Measurements from ENCODE around the gene GGCT.
"Not testable (repeated sequence)": the region's sequence is repeated elsewhere in the genome, so short reads cannot be mapped to it uniquely, and the experiment has no call there.

The GGCT gene

DNA sequence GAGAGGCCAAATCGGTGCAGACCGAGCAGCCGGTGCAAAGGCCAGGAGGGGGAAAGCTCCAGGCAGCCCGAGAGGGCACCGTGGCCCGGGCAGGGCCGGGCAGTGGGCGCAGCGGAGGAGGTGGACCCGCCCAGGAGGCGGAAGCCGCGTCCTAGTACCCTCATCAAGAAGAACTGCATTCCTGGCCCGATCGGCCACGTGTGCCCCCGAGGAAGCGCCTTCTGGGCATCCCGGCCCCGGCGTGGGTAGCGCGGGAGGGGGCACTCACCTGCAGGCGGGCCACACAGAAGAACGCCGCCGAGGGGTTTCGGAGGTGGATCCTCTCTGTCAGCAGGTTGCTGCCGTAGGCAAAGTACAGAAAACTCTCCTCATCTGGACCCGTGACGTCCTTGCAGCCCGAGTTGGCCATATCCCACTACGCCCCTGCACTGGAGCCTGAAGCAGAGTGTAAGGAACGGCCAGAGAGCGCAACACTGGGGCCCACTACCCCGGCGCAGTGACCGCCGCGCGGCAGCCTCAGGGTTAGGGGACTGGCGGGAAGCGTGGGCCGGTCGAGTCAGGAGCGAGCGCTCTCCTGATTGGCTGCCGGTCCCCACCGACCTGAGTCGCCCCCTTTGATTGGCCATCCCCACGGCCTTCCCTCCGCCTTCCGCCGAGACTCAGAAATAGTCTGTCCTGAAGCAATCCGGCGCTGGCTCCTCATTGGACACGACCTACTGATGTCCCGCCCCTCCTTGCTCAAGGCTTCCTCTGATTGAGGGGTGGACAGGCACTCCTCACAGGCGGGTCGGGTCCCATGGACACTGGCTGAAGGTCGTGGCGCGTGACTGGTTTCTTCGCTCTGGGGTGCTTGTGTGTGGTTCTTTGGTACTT is at the start of gene GGCT:
Gene GGCT (minus strand): TSS at position 529 of the 873 bp plus-strand sequence. CDS start 120 bp downstream, at position 409.
- DNase-seq, result peak; percentile 95

DNA sequence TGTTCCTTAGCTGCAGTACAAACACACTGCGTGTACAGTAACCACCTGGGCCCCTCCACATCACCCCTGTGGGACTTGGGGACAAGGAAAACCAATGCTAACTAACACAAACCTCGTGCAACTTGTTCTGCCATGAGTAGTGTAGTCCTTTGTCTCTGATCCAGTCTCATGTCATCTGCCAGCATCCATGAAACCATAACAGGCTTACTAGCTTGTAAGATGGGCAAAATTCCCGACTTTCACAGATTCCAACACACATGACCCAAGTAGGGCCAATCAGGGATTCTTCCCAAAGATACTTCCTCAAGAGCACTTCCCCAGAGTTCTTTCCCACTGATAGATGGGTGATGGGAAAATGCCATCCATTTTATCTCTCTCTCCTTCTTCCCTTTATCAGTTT is 48.9 kb upstream of the GGCT start:
- no peak for DNase-seq

GRCh38 chr7:30553141-30553540 is 48.5 kb upstream of the GGCT start:
- DNase-seq, result no peak

DNA sequence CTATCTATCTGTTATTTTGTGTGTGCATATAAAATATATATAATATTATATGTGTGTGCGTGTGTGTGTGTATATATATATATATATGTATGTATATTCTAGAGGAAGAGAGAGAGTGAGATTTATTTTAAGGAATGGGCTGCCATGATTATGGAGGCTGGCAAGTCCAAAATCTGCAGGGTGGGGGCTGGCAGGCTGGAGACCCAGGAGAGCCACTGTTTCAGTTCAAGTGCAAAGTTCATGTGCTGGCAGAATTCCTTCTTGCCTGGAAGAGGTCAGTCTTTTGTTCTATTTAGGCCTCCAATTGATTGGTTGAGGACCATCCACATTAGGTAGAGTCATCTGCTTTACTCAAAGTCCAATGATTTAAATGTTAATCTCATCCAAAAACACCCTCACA is 47.7 kb upstream of the GGCT start:
- no peak for DNase-seq

GRCh38 chr7:30549931-30550493 is 45.4 kb upstream of the GGCT start:
- DNase-seq, result no peak

GRCh38 chr7:30548845-30549244 is 44.2 kb upstream of the GGCT start:
- peak; percentile 60 for DNase-seq

DNA sequence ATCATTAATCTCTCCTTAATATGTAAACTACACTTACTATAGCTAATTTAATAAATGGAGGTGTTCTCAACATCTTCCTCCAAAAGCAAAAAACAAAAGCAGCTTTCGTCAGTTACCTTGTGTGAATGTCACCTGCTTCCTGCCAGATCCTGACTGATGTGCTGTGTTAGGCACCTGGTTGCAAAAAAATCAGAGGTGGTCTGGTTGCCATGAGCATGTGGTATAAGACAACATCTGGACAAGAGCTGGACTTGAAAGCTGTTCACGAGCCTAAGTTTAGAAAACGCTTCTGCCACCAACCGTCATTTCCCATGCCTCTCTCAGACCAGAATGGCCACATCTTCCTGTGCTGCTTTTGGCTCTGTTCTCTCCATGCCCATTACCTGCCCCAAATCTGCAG is 42.0 kb upstream of the GGCT start:
- no peak for DNase-seq

DNA sequence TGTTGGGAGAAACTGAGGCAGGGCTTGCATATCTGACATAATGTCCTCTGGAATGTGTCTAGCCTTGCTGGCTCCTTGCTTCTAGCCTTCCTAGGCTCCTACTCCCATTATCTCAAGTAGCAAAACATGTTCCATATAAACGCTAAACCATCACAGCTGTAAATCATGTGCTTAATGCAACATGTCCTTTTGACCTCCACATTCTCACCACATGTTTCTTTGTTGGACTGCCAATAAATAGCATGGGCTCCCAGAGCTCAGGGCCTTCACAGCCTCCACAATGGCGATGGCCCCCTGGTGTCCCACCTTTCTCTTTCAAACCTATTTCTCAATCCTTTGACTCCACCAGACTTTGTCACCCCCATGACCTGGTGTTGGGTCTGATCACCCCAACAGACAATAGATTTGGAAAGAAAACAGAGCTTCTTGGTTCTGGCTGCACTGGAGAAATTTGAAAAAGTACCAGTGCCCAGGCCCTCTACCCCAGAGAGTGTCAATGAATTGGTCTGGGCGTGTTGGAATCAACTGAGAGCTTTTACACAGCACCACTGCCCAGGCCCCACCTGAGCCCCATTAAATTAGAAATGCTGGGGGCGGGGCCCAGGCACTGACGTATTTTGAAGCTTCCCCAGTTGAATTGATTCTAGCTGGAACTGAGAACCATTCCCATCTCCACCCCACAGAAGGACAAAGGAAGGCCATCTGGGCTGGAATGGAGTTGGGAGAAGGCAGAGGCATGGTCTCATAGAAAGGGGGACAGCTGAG is 41.3 kb upstream of the GGCT start:
- no peak for DNase-seq

GRCh38 chr7:30543813-30544525 is 39.3 kb upstream of the GGCT start:
- DNase-seq, result no peak

DNA sequence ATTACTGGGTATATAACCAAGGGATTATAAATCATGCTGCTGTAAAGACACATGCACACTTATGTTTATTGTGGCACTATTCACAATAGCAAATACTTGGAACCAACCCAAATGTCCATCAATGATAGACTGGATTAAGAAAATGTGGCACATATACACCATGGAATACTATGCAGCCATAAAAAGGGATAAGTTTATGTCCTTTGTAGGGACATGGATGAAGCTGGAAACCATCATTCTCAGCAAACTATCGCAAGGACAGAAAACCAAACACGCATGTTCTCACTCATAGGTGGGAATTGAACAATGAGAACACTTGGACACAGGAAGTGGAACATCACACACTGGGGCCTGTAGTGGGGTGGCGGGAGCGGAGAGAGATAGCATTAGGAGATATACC is 38.5 kb upstream of the GGCT start:
- DNase-seq, result not testable (repeated sequence)

GRCh38 chr7:30533886-30534285 is 29.3 kb upstream of the GGCT start:
- no peak for DNase-seq

- no peak for DNase-seq
Measured at GRCh38 chr7:30531286-30531685, 26.7 kb upstream of the GGCT start.

GRCh38 chr7:30530373-30530772 is 25.7 kb upstream of the GGCT start:
- DNase-seq, result no peak

DNA sequence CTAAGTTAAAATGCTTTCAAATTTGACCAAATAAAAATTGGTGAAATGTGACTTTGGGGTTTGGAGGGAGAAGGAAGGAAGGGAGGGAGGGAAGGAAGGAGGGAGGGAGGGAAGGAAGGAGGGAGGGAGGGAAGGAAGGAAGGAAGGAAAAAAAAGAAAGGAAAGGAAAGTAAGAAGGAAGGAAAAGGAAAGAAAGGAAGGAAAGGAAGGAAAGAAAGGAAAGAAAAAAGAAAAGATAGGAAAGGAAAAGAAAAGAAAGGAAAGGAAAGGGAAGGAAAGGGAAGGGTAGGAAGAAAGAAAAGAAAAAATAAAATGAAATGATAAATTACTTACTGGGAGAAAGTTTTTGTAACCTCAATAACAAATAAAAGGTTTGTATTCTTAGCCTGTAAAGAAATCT is 24.1 kb upstream of the GGCT start:
- no peak for DNase-seq

GRCh38 chr7:30527297-30527696 is 22.7 kb upstream of the GGCT start:
- DNase-seq, result not testable (repeated sequence)

DNA sequence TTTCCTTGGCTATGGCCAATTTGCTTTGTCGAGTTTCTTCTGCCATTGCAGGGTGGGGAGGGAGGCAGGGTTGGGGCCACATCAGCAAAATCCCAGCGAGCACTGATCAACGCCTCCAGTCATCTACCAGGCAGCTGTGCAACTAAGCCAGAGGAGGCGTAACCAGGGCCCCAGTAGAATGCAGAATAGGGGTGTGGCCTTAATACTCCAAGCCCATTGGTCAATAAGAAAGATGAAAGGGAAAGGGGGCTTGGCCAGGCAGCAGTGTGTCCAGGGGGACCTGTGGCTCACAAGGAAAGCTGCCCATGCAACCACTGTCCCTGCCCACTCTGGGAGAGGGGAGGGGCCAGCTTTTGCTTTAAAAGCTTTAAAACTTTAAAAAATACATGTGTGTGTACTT is 21.5 kb upstream of the GGCT start:
- no peak for DNase-seq

DNA sequence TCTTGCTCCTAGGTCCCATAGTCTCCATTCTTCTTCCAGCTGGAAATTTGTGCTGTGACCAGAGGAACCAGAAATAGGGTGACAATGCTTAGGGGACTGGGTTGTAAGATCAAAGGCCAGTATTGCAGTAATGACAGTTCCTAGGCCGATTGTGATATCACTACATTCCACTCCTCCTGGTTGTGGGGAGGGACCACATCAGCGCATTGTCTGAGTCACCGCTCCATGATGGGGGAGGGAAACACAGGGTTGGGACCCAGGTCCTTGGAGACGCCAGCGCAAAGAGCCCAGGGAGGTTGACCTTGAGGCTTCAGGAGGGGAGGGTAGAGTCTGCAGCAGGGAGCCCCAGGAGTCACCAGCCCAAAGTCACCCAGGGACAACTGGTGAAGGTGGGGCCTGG is 20.8 kb upstream of the GGCT start:
- DNase-seq, result no peak

- DNase-seq, result no peak
Measured at GRCh38 chr7:30524545-30524944, 19.9 kb upstream of the GGCT start.

DNA sequence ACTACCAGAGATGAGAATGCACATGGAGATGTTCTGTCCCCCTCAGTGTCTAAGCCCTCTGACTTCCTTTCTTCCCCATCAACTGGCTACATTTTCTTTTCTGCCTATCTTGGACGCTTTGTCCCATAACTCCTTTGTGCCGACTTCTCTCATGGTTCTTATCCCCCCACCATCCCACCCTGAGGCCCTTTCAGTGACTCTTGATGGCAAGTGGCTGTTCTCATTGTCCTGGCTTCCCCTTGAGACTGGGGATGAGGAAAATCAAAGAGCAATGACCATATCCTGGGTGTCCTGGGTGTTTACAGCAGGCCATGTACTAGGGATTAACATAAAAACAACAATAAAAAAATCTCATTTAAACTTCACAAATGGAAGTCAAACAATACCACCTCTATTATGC is 18.8 kb upstream of the GGCT start:
- DNase-seq, result no peak

DNA sequence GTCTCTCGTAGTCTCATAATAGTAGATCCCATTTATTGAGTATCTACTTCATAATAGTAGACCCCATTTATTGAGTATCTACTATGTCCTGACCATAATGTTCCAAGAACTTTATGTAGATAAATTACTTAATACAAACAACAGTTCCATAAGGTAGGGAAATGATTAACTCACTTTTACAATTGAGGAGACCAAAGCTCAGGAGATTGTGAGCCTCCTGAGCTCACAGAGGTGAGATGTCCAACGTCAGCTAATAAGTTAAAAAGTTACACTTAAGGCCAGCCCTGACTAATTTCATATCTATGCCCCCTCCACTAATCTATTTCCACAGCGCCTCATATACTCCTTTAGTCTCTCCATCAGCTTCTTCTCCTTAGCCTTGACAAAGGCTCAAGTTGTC is 17.5 kb upstream of the GGCT start:
- no peak for DNase-seq

DNA sequence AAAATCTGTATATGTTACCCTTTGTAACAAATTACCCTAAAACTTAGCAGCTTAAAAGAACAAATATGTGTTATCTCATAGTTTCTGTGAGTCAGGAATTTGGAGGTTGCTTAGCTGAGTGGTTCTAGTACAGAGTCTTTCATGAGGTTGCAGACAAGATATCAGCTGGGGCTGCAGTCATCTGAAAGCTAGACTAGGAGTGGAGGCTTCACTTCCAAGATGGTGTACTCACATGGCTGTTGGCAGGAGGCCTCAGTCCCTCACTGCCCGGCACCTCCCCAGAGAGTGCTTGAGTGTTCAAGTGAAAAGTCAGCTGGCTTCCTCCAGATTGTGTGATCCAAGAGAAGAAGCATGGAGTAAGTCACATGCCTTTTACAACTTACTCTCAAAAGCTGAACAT is 16.9 kb upstream of the GGCT start:
- no peak for DNase-seq

GRCh38 chr7:30519122-30519521 is 14.5 kb upstream of the GGCT start:
- no peak for DNase-seq

GRCh38 chr7:30515761-30516160 is 11.1 kb upstream of the GGCT start:
- DNase-seq, result no peak

Measured in activated CD8-positive, alpha-beta memory T cell treated with anti-CD3 and anti-CD28 coated beads, Interleukin-2, amount 50 U/mL, for 48 hours (primary cell).